Chondrocyte (in vitro differentiated cells): ENCODE results near the gene MTG1. TPM values are rescaled to one million over a fixed set of nuclear protein-coding genes. Genes with fewer than 3 reads are reported as not detected.
A peak's percentile ranks its signal among the peaks of the same experiment; 100 is the strongest.

Experiments used
- DNase-seq: peaks from one replicate; pipeline ENCODE4 v3.0.0; 2021; ENCODE audit warnings: mixed read lengths, low spot score
- H3K27ac Mint-ChIP-seq: one replicate; pipeline ENCODE4 v1.8.0; 2021; ENCODE audit warnings: mild to moderate bottlenecking, moderate library complexity, mixed read lengths; ENCODE audit not compliant: unreplicated experiment
- H3K27me3 Mint-ChIP-seq: 2 replicates; pipeline ENCODE4 v1.8.0; 2021; ENCODE audit warnings: low read depth, mixed read lengths
- H3K36me3 Mint-ChIP-seq: 2 replicates; pipeline ENCODE4 v1.8.0; 2021; ENCODE audit warnings: low read depth, mixed read lengths
- H3K4me1 Mint-ChIP-seq: 2 replicates; pipeline ENCODE4 v1.8.0; 2021; ENCODE audit warnings: low read depth, mild to moderate bottlenecking, mixed read lengths
- H3K4me3 Mint-ChIP-seq: one replicate; pipeline ENCODE4 v1.8.0; 2021; ENCODE audit warnings: mild to moderate bottlenecking, moderate library complexity, mixed read lengths; ENCODE audit not compliant: unreplicated experiment
- H3K9me3 Mint-ChIP-seq: 2 replicates; pipeline ENCODE4 v1.8.0; 2021; ENCODE audit warnings: low read depth, mixed read lengths
- total RNA-seq: library from RNA; stranded (reverse); gene quantifications from 3 replicates; pipeline ENCODE4 v1.2.1, GENCODE V29; 2021
- TF ChIP-seq, protein P1 (sequence below): fragments of 200-600 bp; sonication (generic); IDR thresholded peaks from 2 replicates; pipeline ENCODE4 v1.5.0; 2021; ENCODE audit warnings: antibody characterized with exemption, mild to moderate bottlenecking, moderate library complexity

MTG1 gene
- total RNA-seq, 1 donor from 2014 or later = 36.7 TPM

DNA sequence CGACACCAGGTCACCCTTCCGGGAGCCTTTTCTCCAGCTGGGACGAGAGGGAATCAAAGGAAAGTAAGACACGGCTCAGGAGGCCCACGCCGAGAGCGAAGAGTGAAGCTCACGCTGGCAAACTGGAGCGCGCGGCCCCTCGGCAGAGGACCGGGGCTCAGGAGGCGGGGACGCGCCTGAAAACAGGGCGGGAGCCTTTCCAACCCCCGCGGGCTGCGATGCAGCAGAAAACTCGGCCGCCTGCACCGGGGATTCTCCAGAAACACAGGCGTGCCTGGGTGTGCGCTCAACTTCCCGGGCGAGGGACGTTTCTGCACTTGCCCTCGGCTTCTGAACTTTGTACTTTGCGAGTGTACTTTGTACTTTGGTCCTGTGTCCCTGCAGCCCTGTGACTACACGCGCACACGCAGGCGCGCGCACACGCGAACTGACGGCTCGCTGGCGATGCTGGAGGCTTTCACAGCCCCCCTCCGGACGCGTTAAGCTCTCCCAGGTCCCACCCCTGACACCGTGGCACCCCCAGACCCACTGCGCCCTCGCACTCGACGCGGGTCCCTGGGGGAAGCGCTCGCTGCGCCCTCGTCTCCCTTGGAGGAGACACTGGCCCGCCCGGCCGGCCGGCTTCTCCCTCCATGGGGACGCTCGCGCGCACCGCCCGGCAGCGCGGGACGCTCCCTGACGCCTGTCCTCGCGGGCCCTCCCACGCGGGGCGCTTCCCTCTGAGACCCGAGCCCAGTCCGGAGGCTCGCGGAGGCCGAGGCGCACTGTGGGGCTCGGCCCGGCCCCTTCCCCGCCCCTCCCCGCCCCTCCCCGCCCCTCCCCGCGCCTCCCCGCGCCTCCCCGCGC lies 15.5 kb upstream of the MTG1 start:
- Mint-ChIP-seq H3K27me3 (no peaks in the 10 kb centered on the region), H3K4me3 (peak overlapping the region; percentile 75), H3K36me3 (no peaks in the 10 kb centered on the region), H3K4me1 (peaks cover 9% of the 10 kb centered on the region), H3K9me3 (no peaks in the 10 kb centered on the region), H3K27ac (peak overlapping the region; percentile 75)
- DNase-seq = no peak
- TF ChIP-seq, protein P1, sequence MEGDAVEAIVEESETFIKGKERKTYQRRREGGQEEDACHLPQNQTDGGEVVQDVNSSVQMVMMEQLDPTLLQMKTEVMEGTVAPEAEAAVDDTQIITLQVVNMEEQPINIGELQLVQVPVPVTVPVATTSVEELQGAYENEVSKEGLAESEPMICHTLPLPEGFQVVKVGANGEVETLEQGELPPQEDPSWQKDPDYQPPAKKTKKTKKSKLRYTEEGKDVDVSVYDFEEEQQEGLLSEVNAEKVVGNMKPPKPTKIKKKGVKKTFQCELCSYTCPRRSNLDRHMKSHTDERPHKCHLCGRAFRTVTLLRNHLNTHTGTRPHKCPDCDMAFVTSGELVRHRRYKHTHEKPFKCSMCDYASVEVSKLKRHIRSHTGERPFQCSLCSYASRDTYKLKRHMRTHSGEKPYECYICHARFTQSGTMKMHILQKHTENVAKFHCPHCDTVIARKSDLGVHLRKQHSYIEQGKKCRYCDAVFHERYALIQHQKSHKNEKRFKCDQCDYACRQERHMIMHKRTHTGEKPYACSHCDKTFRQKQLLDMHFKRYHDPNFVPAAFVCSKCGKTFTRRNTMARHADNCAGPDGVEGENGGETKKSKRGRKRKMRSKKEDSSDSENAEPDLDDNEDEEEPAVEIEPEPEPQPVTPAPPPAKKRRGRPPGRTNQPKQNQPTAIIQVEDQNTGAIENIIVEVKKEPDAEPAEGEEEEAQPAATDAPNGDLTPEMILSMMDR = no peak

- TF ChIP-seq, protein P1 = no peak
- peaks cover 6% of the 10 kb centered on the region for H3K4me1 Mint-ChIP-seq
- DNase-seq = no peak
- H3K27ac Mint-ChIP-seq = peak within 1 kb of the TSS; percentile 75
- no peaks in the 10 kb centered on the region for H3K36me3 Mint-ChIP-seq
- no peaks in the 10 kb centered on the region for H3K27me3 Mint-ChIP-seq
- no peaks in the 10 kb centered on the region for H3K9me3 Mint-ChIP-seq
- peak within 1 kb of the TSS; percentile 75 for H3K4me3 Mint-ChIP-seq
These were observed 14.7 kb upstream of the MTG1 start, which contains the start of gene PAOX for GRCh38 chr10:133379152-133379800. TSS of gene PAOX (plus strand) at chr10:133379262. CDS start at chr10:133379317, 55 bp downstream.

DNA sequence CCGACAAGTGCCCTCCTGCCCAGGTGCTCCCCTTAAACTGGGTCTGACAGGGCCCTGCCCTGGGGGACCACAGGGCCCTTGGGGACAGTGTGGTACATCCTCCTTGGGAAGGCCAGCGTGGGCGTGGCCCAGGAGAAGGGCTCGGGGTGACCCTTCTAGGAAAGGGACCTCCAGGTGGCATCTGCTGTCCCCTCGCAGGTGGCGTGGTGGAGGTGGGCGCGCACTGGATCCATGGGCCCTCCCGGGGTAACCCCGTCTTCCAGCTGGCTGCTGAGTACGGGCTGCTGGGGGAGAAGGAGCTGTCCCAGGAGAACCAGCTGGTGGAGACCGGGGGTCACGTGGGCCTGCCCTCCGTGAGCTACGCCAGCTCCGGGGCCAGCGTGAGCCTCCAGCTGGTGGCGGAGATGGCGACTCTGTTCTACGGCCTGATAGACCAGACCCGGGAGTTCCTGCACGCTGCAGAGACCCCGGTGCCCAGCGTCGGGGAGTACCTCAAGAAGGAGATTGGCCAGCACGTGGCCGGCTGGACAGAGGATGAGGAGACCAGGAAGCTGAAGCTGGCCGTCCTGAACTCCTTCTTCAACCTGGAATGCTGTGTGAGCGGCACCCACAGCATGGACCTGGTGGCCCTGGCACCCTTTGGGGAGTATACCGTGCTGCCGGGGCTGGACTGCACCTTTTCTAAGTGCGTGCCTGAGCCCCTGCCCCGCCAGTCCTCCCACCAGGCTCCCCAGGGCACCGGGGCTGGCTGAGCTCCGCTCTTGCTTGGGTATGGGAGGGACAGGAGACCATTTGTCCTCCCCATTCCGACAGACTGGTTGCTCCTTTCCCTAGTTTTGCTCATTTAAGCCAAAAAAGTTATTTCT lies 13.9 kb upstream of the MTG1 start:
- no peak for DNase-seq
- peaks cover 3% of the 10 kb centered on the region for H3K4me1 Mint-ChIP-seq
- peak overlapping the region; percentile 55 for H3K4me3 Mint-ChIP-seq
- no peak overlapping the region for H3K27ac Mint-ChIP-seq
- TF ChIP-seq, protein P1 = no peak
- H3K36me3 Mint-ChIP-seq = peaks cover 5% of the 10 kb centered on the region
- no peaks in the 10 kb centered on the region for H3K9me3 Mint-ChIP-seq
- no peaks in the 10 kb centered on the region for H3K27me3 Mint-ChIP-seq

GRCh38 chr10:133381036-133381435 lies 12.9 kb upstream of the MTG1 start:
- H3K27me3 Mint-ChIP-seq = no peaks in the 10 kb centered on the region
- H3K9me3 Mint-ChIP-seq = no peaks in the 10 kb centered on the region
- TF ChIP-seq, protein P1 = no peak
- peaks cover 5% of the 10 kb centered on the region for H3K36me3 Mint-ChIP-seq
- DNase-seq = no peak
- H3K4me3 Mint-ChIP-seq = no peak overlapping the region
- no peak overlapping the region for H3K27ac Mint-ChIP-seq
- H3K4me1 Mint-ChIP-seq = peaks cover 3% of the 10 kb centered on the region

- H3K4me1 Mint-ChIP-seq = peaks cover 3% of the 10 kb centered on the region
- DNase-seq = peak; percentile 22
- no peaks in the 10 kb centered on the region for H3K9me3 Mint-ChIP-seq
- no peaks in the 10 kb centered on the region for H3K27me3 Mint-ChIP-seq
- TF ChIP-seq, protein P1 = no peak
- H3K36me3 Mint-ChIP-seq = peaks cover 7% of the 10 kb centered on the region
- no peak overlapping the region for H3K27ac Mint-ChIP-seq
- no peak overlapping the region for H3K4me3 Mint-ChIP-seq
These were observed 10.4 kb upstream of the MTG1 start for GRCh38 chr10:133383551-133383950.
